DMS153 treated with DMSO at 0.1 percent for 48 hours (cell line): ENCODE data around the gene CFAP410.

Experiments used
- DNase-seq: peaks from one replicate; lab custom pipeline; 2025; ENCODE audit not compliant: unreplicated experiment; lab: John Stamatoyannopoulos, UW

CFAP410 gene

GRCh38 chr21:44300262-44300959 lies 38.8 kb downstream of the CFAP410 start:
- no peak for DNase-seq

- DNase-seq: no peak
Measured at GRCh38 chr21:44299458-44300261, 39.5 kb downstream of the CFAP410 start, which contains the start of gene PFKL. TSS of gene PFKL (plus strand) at chr21:44300053. CDS start at chr21:44300106, 53 bp downstream.

DNA sequence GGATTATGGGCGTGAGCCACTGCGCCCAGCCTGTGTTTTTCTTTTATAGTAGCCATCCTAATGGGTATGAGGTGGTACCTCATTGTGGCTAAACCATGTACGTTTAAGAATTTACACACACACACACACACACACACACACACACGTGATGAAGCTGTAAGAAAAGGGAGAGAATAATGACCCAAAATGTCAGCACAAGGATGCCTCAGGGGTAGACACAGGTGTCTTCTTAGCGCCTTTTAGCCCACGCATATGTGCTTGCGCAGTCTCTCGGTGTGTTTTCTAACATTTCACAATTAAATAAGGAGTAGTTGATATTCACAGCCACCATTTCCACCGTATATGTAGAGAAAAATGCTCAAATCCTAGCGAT lies 40.1 kb downstream of the CFAP410 start:
- DNase-seq: no peak

GRCh38 chr21:44298301-44298700 lies 40.9 kb downstream of the CFAP410 start:
- DNase-seq: no peak

GRCh38 chr21:44297525-44298290 lies 41.5 kb downstream of the CFAP410 start:
- DNase-seq: peak; percentile 71

DNA sequence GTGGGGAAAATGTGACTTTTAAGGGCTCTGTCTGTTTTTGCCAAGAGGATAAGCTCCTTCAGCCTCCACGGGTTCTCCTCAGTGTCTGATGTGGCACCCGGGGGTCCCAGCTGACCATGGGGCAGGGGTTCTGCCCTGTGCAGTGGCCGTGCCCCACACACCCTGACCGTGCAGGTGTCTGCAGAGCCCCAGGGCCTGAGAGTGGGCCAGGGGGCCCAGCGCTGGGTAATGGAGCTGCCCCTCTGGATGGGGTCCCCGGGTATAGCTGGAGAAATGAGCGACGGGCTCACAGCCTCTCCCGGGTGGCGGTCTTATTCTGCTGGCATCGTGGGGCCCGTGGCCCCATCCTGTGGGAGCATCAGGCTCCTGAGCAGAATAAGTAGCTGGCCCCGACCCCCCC lies 42.3 kb downstream of the CFAP410 start:
- no peak for DNase-seq

DNA sequence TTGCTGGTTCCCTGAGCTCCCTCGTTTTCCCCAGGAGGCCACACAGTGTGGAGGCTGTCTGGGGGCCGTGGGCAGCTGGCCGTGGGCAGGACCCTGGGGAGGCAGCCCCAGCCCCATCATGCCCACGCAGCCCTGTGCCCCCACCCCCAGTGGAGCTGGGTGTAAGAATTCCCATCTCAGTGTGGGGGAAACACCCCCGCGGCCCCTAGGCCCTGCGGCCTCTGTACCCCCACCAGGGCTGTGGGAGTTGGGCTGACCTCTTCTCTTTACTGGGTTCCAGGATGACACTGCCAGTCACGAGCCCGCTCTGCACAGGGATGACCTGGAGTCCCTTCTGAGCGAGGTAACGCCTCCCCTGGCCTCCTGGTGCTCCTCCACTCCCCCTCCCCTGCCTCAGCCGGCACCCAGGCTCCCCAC lies 43.1 kb downstream of the CFAP410 start:
- DNase-seq: no peak

DNA sequence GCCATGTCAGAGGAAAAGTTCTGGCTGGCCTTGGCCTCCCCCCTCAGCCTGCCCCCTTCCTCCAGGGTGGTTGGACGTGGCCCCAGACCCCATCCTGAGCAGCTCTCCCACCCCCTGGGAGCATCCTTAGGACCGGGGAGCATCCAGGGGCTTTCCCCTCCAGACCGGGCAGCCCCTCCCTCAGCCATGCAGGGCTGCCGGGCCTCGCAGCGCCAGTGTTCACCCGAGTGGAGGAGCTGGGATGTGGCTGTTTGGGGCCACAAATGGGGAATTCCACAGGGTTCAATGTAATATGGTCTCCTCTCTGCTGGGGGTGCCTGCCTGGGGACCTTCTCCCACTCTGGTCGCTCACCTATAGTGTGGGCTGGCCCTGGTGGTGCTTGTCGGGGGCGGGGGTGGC lies 43.5 kb downstream of the CFAP410 start:
- no peak for DNase-seq

DNA sequence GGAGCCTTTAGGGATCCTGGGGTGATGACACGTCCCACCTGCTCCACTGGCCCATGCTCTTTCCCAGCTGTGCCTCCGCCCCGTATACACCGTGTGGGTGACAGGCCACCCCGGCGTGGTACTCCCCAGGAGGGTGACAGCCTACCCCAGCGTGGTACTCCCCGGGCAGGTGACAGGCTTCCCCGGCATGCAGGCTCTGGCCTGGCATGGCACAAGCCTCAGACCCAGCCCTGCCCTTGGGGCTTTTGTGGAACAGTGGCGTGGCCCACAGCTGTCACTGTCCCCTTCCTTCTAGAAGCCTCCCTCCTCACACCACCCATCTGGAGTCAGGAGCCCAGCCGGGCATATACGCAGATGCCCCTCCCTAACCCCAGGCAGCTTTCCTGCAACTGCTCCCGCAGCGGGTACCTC lies 44.0 kb downstream of the CFAP410 start:
- no peak for DNase-seq

GRCh38 chr21:44294391-44295162 lies 44.6 kb downstream of the CFAP410 start:
- DNase-seq: no peak

DNA sequence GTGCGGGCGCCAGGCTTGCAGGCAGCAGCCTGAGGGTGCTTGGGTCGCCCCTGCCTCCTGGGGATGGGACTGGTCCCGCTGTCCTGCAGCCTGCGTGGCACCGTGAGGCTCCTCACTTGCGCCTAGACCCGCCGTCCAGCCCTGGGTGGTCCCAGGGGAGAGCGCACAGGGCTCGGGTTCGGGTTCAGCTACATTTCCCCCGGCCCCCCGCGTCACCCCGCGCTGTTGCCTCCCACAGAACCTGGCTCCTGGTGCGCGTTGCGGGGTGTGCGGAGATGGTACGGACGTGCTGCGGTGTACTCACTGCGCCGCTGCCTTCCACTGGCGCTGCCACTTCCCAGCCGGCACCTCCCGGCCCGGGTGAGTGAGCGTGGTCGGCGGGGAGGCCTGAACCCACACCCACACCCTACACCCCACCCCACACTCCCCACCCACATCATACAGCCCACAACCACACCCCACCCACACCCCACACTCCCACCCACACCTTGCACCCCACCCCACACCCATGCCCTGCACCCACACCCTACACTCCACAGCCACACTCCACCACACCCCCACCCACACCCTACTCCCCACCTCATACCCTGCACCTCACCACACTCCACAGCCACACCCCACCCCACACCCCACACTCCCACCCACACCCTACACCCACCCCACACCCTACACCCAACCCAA lies 45.5 kb downstream of the CFAP410 start:
- no peak for DNase-seq

DNA sequence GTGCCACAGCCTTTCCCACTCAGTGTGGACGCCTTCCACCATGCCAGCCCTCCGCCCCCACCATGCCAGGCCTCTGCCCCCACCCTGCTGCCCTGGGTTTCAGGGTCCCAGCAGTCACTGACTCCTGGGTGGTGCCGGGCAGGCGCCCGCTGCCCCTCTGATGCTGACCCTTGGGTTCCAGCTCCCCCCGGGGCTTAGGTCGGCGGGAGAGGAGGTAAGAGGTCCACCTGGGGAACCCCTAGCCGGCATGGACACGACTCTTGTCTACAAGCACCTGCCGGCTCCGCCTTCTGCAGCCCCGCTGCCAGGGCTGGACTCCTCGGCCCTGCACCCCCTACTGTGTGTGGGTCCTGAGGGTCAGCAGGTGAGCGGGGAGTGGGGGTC lies 46.4 kb downstream of the CFAP410 start:
- no peak for DNase-seq

DNA sequence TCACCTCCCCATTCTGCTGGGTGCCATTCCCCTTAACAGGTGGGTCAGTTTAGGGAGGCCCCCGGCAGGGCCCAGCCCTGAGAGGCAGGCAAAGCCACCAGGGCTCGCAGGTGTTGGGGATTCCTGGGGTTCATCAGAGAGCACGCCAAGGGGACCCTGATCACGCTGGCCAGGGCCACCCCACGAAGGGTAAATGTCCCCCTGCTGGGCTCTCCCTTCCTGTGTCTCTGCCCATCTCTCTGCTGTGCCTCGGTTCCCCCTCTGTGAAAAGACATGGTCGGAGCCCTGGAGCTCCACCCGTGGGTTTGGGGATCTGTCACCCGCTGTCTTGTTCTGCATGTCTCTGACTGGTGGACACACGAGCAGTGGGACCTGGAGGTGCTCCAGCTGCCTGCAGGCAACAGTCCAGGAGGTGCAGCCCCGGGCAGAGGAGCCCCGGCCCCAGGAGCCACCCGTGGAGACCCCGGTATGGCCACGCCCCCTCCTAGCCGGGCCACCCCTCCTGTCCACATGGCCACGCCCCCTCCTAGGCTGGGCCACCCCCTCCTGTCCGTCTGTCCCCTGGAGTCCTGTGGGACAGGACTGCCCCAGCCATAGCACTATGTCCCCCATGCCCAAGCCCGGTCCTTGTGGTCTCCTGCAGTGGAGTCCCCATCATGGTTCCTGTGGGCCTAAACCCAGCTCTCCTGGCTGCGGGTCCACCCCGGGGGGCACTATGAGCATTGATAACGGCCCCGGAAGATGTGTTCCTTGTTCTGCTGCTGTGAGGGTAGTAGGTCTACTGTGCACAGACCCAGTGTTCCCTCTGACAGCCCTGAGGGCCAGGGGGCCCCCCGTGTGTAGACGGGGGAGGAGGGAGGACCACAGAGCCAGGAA lies 47.0 kb downstream of the CFAP410 start:
- no peak for DNase-seq

DNA sequence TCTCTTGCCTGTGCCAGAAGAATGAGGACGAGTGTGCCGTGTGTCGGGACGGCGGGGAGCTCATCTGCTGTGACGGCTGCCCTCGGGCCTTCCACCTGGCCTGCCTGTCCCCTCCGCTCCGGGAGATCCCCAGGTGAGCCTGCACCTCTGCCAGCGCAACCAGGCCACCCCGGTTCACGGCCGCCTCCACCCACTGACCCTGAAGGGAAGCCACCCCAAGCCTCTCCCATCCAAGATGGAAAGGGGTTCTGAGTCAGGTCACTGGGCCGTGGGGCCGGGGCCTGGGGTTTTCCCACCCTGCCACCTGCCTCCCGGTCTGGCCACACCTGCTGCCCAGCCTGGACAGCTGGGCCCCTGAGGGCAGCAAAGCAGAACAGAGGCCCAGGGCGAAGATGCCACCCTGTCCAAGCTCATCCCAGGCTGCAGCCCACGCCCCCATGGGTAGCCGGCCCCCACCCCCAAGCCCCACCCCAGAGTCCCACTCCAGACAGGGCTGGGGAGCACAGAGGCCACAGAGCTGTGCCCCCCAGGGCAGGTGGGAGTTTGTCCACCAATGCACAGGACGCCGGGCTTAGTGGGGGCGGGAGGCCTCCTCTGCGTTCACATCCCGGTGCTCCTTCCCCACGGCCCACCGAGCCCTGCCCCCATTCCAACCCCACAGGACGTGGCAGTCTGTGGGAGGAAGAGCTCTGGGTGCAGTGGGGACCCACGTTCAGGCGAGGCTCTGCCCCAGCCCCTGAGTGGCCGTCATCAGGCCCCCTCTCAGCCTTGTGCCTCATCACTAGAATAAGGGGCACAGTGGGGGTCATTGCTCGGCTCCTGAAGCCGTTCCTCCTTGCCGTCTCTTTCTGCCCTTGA lies 47.9 kb downstream of the CFAP410 start:
- no peak for DNase-seq

DNA sequence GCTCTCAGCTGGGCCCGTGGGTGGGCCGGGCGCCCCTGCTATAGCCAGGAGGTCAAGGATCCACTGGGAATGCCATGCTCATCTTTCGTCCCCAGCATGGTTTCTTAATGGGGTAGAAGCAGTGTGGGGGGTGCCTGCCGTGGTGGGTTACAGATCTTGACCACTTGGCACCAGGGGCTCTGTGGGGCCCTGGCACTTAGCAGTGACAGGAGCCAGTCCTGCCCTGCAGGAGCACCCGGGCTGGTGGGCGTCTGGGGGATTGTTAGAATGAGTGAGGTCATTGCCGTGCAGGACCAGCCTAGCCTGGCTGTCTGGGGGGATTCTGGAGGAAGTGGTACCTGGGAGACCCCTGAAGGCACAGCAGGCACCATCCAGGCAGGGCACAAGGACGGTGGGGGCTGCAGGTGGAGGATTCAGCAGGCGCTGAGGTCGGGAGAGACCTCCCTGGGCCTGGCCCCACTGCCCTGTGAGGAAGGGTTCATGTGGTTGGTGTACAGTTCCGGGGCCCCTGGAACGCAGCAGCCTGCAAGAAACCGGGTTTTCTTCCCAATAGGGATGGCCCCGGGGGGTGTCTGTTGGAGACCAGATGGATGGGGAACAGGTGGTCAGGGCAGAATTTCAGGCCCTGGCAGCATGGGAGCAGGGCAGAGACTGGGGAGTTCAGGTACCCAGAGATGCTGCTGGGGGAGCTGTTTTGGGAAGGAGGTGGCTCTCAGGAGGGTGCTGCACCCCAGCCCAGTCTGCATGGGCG lies 48.7 kb downstream of the CFAP410 start:
- no peak for DNase-seq

DNA sequence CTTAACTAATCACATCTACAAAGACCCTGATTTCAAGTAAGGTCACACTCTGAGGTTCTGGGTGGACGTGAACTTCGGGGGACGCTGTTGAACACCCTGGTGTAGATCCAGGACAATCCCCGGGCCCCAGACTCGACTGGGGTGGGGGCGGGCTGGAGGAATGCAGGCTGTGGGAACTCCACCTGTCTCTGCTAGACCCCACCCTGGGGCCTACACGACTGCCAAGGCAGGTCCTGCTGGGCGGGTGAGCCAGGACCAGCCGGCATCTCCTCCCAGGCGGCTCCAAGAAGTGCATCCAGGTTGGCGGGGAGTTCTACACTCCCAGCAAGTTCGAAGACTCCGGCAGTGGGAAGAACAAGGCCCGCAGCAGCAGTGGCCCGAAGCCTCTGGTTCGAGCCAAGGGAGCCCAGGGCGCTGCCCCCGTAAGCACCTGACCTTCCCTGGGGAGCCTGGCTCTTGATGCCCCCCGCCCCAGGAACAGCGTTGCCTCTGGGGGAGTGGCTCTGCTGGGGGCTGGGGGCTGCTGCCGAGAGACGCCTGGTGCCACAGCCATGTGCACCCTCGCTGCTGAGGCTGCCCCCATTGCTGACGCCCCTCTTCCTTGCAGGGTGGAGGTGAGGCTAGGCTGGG lies 49.7 kb downstream of the CFAP410 start:
- DNase-seq: no peak
